Kidney (tissue), 14 donors: ENCODE measurements around the gene ATP5PO. TPM values are rescaled to one million over a fixed set of nuclear protein-coding genes. Genes with fewer than 3 reads are reported as not detected.

Experiments used
- DNase-seq, 5 donors: peaks; one replicate each; pipeline ENCODE4 v3.0.0-alpha.2; 2013 to 2020
- FAIRE-seq: peaks from 2 replicates; lab custom pipeline; 2012; peaks lifted over from hg19 to GRCh38; lab: Jason Lieb, UNC
- H3K27ac ChIP-seq, 2 donors: one replicate each; pipeline ENCODE4 v1.7.0; 2013; ENCODE audit warnings: low read depth in 2 of 2, low read length in 2 of 2, inconsistent platforms in 1 of 2
- H3K27me3 ChIP-seq: one replicate; pipeline ENCODE4 v1.7.1; 2013; ENCODE audit warnings: low read length, inconsistent platforms; ENCODE audit not compliant: control insufficient read depth, insufficient read depth
- H3K36me3 ChIP-seq, 3 donors: one replicate each; pipeline versions ENCODE4 v1.7.0 to v1.7.1; 2013; ENCODE audit warnings: low read length in 3 of 3, control low read depth in 1 of 3, inconsistent platforms in 1 of 3; ENCODE audit not compliant: insufficient read depth in 3 of 3, control insufficient read depth in 2 of 3
- H3K4me1 ChIP-seq, 3 donors: one replicate each; pipeline versions ENCODE4 v1.7.0 to v1.7.1; 2013; ENCODE audit warnings: low read length in 3 of 3, inconsistent platforms in 1 of 3, low read depth in 1 of 3; ENCODE audit not compliant: control insufficient read depth in 2 of 3, insufficient read depth in 2 of 3
- H3K4me3 ChIP-seq, 3 donors: one replicate each; pipeline versions ENCODE4 v1.7.0 to v1.8.1; 2013; ENCODE audit warnings: low read length in 3 of 3, control low read depth in 1 of 3, inconsistent platforms in 1 of 3
- H3K9ac ChIP-seq, 3 donors: one replicate each; pipeline versions ENCODE4 v1.7.0 to v1.7.1; 2013; ENCODE audit warnings: low read length in 3 of 3, control low read depth in 1 of 3, inconsistent platforms in 1 of 3
- H3K9me3 ChIP-seq, 3 donors: one replicate each; pipeline versions ENCODE4 v1.7.0 to v1.7.1; 2013; ENCODE audit warnings: low read length in 3 of 3, control low read depth in 1 of 3, inconsistent platforms in 1 of 3; ENCODE audit not compliant: control insufficient read depth in 2 of 3, insufficient read depth in 1 of 3
- CTCF ChIP-seq: IDR thresholded peaks from 3 replicates; pipeline ENCODE4 v1.5.1; 2012; ENCODE audit warnings: mild to moderate bottlenecking, moderate library complexity, borderline replicate concordance; ENCODE audit not compliant: insufficient read depth; ENCODE audit errors: extremely low read depth
- intact Hi-C: fragments of 100-400 bp; cut with DNase I; formaldehyde crosslinking; loops from one replicate; pipeline ENCODE4 v1.11.1; 2022
- polyA plus RNA-seq: library from polyadenylated mRNA; stranded (reverse); fragments of 350-450 nt; fragmentation: Illumina TruSeq; extraction: RNeasy Lipid Tissue Mini Kit (QIAGEN cat#74804); gene quantifications from one replicate; pipeline ENCODE4 v1.2.3, GENCODE V29; 2014; ENCODE audit warnings: low read depth, low replicate concordance; ENCODE audit not compliant: insufficient read depth
- total RNA-seq: library from RNA; stranded (reverse); fragmentation: NEBNext Ultra II Directional; extraction: Animal tissue kit (Norgen Biotek cat#: 25700); gene quantifications from one replicate; pipeline ENCODE4 v1.2.1, GENCODE V29; 2021
- donor health status: control.
- donor health status: control.
- donor health status: control.
- donor health status: control.
- donor health status: control.
- donor health status: DM: yes; HTN: yes; CAD: no.
- donor health status: Normal renal cell carcinoma (clear cell type).

ATP5PO gene
- total and polyA plus RNA-seq, 2 donors from 2014 or later, result 165 to 693 TPM

GRCh38 chr21:33948096-33948950 lies 32.7 kb upstream of the ATP5PO start:
- DNase-seq (peak; percentile 75 to 91 (median 80)), FAIRE-seq (no peak)
- Histone ChIP-seq H3K4me1 (peaks cover 3 to 10% (median 7%) of the 10 kb centered on the region in 3 donors), H3K36me3 (no peaks in the 10 kb centered on the region), H3K4me3 (peak overlapping the region in 1 of 3 donors; percentile 13), H3K27me3 (no peaks in the 10 kb centered on the region), H3K27ac (peak overlapping the region; percentile 89 to 94), H3K9ac (peak overlapping the region in 2 of 3 donors; percentile 20 to 76), H3K9me3 (no peaks in the 10 kb centered on the region)
- TF ChIP-seq CTCF, result no peak
- intact Hi-C loops, result no loop called here

- H3K9me3 ChIP-seq, result no peaks in the 10 kb centered on the region
- DNase-seq (peak; percentile 56 to 91 (median 77)), FAIRE-seq (peak; percentile 15)
- peaks cover 3 to 10% (median 7%) of the 10 kb centered on the region in 3 donors for H3K4me1 ChIP-seq
- H3K27me3 ChIP-seq, result no peaks in the 10 kb centered on the region
- H3K36me3 ChIP-seq, result no peaks in the 10 kb centered on the region
- peak overlapping the region in 1 of 3 donors; percentile 76 for H3K9ac ChIP-seq
- peak overlapping the region in 1 of 3 donors; percentile 13 for H3K4me3 ChIP-seq
- peak overlapping the region; percentile 89 to 94 for H3K27ac ChIP-seq
- intact Hi-C loops, result no loop called here
- TF ChIP-seq CTCF, result no peak
These were observed 32.0 kb upstream of the ATP5PO start for GRCh38 chr21:33947451-33948095.

GRCh38 chr21:33945652-33946270 lies 30.2 kb upstream of the ATP5PO start:
- DNase-seq (no peak), FAIRE-seq (no peak)
- intact Hi-C loops, result no loop called here
- Histone ChIP-seq H3K27me3 (no peaks in the 10 kb centered on the region), H3K4me1 (peaks cover 3 to 10% (median 7%) of the 10 kb centered on the region in 3 donors), H3K9me3 (no peaks in the 10 kb centered on the region), H3K36me3 (no peaks in the 10 kb centered on the region), H3K4me3 (no peak overlapping the region), H3K27ac (no peak overlapping the region), H3K9ac (no peak overlapping the region)
- no peak for TF ChIP-seq CTCF
